GM18519 (cell line): Measurements from ENCODE around the gene CEP250.
A peak's percentile ranks its signal among the peaks of the same experiment; 100 is the strongest.
"Not testable (repeated sequence)": the region's sequence is repeated elsewhere in the genome, so short reads cannot be mapped to it uniquely, and the experiment has no call there.

Experiments
- ATAC-seq: cut with Tn5 transposase; IDR thresholded peaks from one replicate; pipeline ENCODE4 v1.9.1; 2021; ENCODE audit warnings: mild to moderate bottlenecking, moderate library complexity; ENCODE audit not compliant: unreplicated experiment, low FRiP score

The CEP250 gene

GRCh38 chr20:35515949-35516645, 60.7 kb downstream of the CEP250 start:
- no peak for ATAC-seq

- ATAC-seq, result no peak
These were observed 61.7 kb downstream of the CEP250 start for GRCh38 chr20:35517125-35517524.

GRCh38 chr20:35517767-35518166, 62.4 kb downstream of the CEP250 start:
- ATAC-seq, result not testable (repeated sequence)

- ATAC-seq, result no peak
These were observed 63.6 kb downstream of the CEP250 start for GRCh38 chr20:35518955-35519354.

GRCh38 chr20:35523298-35523888, 68.0 kb downstream of the CEP250 start:
- no peak for ATAC-seq

- ATAC-seq, result no peak
These were observed 70.2 kb downstream of the CEP250 start for GRCh38 chr20:35525639-35526038.

GRCh38 chr20:35527122-35527769, 71.8 kb downstream of the CEP250 start:
- ATAC-seq, result no peak

GRCh38 chr20:35529552-35529951, 74.2 kb downstream of the CEP250 start, which contains the start of gene C20orf173:
TSS of gene C20orf173 (minus strand) at chr20:35529652. CDS start at chr20:35529373, 279 bp downstream.
- no peak for ATAC-seq

- ATAC-seq, result peak; percentile 71
These were observed 84.4 kb downstream of the CEP250 start for GRCh38 chr20:35539756-35540212.

GRCh38 chr20:35541118-35541782, 85.9 kb downstream of the CEP250 start:
- ATAC-seq, result no peak

- ATAC-seq, result no peak
These were observed 86.6 kb downstream of the CEP250 start, which contains the start of gene ERGIC3 for GRCh38 chr20:35541783-35542662. TSS of gene ERGIC3 (plus strand) at chr20:35542078. CDS start at chr20:35542098, 20 bp downstream.

GRCh38 chr20:35542990-35543389, 87.6 kb downstream of the CEP250 start:
- ATAC-seq, result no peak

- ATAC-seq, result no peak
These were observed 89.0 kb downstream of the CEP250 start for GRCh38 chr20:35544436-35544835.

- not testable (repeated sequence) for ATAC-seq
These were observed 89.5 kb downstream of the CEP250 start for GRCh38 chr20:35544941-35545340.

GRCh38 chr20:35546127-35546526, 90.7 kb downstream of the CEP250 start:
- ATAC-seq, result no peak

GRCh38 chr20:35547329-35547728, 91.9 kb downstream of the CEP250 start:
- no peak for ATAC-seq

- no peak for ATAC-seq
These were observed 96.1 kb downstream of the CEP250 start for GRCh38 chr20:35551503-35551902.

- ATAC-seq, result no peak
These were observed 97.5 kb downstream of the CEP250 start for GRCh38 chr20:35552914-35553313.

GRCh38 chr20:35555461-35555860, 100.1 kb downstream of the CEP250 start:
- ATAC-seq, result not testable (repeated sequence)
